GM19397 (cell line): ENCODE measurements around the gene AGBL3.
"Not testable (repeated sequence)": the region's sequence is repeated elsewhere in the genome, so short reads cannot be mapped to it uniquely, and the experiment has no call there.

Source experiments
- ATAC-seq: cut with Tn5 transposase; IDR thresholded peaks from one replicate; pipeline ENCODE4 v1.9.1; 2021; ENCODE audit warnings: mild to moderate bottlenecking, moderate library complexity; ENCODE audit not compliant: unreplicated experiment

AGBL3 gene

DNA sequence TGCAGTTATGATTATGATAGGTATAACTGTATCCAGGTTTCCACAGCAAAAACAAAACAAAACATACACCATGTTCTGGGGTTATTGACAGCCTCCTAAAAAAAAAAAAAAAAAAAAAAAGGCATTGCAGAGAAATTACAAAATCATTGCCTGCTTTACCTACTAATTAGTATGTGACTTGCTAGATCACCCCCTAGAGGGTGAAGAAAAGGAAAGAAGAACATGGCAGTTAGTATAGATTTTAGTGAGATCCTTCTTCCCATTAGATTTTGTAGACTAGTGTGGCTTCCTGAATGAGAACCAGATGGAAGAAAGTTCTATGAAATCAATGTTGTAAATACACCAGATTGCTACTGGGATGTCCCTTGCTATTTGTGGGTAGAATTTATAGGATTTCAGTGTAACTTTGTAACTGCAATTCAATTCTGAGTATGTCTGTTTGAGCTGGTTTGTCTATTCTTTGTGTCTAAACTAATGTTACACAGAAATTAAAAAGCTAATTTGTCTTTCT is 24.0 kb upstream of the AGBL3 start:
- ATAC-seq: no peak

DNA sequence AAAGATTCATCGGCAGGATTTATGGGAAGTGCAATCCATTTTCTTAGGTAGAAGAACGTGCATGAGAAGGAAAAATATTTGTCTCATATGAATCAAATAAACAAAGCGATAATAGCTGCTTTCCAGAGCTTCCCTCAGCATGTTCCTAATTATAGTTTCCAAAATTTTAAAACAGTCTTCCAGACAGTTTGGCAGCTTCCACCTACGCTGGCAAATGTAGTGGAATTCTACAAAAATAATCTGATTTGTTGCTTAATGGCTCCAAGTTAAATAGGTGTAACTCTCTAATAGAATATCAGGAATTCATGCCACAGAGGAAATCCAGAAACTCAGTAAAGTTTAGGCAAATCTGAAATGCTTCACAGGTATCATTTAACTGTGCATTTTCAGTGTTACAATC is 23.3 kb upstream of the AGBL3 start:
- no peak for ATAC-seq

DNA sequence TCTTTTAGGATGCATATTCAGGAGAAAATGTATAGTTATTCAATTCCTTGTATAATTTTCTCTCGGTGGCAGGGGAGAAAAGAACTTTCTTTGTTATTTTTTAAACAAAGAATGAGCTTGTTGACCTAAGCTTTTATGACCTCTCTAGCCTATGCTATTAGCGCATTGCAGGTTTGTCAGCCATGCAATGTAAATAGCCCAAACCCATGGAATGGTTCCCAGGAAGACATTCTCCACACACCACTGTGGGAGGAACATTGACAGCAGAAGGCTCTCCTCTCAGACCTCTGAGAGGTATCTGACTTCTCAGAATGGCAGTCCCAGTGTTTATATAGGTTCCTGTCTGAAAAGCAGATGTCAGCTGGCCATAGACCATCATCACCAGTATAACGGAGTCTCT is 19.6 kb upstream of the AGBL3 start:
- no peak for ATAC-seq

DNA sequence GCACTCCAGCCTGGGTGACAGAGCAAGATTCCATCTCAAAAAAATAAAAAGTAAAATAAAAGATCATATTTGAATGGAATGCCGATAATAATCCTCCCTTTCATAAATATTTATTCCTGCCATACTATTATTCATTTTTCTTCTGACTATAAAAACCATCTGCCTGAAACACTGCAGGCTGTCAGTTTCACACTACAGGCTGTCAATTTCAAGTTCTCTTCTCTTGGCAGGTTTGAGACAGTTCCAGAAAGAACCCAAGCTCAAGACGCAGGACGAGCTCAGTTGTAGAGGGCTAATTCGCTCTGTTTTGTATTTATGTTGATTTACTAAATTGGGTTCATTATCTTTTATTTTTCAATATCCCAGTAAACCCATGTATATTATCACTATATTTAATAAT is 18.2 kb upstream of the AGBL3 start:
- ATAC-seq: no peak

DNA sequence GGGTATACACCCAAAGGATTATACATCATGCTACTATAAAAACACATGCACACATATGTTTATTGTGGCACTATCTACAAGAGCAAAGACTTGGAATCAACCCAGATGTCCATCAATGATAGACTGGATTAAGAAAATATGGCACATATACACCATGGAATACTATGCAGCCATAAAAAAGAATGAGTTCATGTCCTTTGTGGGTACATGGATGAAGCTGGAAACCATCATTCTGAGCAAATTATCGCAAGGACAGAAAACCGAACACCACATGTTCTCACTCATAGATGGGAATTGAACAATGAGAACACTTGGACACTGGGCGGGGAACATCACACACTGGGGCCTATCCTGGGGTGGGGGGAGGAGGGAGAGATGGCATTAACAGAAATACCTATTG is 4.7 kb upstream of the AGBL3 start:
- ATAC-seq: not testable (repeated sequence)

DNA sequence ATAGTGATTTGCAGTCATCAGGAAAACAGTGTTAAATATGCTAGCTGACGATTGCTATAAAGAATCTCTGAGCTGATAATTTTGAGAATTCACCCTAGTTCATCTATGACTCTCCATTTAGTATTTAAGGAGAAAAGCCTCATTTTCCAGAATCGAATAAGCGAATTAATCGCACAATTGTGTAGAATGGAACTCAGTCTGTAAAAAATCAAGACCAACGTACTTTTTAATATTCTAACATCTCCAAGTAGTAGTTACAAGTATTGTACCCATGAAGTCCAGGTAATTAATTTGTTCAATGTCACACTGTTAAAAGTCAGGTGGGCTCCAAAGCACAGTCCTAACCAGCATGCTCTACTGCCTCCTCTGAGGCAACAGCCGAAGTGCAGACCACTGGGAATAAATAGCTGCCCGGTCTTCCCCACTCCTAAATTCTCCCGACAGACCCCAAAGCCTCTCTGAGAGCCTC is 380 bp upstream of the AGBL3 start:
- peak; percentile 45 for ATAC-seq

DNA sequence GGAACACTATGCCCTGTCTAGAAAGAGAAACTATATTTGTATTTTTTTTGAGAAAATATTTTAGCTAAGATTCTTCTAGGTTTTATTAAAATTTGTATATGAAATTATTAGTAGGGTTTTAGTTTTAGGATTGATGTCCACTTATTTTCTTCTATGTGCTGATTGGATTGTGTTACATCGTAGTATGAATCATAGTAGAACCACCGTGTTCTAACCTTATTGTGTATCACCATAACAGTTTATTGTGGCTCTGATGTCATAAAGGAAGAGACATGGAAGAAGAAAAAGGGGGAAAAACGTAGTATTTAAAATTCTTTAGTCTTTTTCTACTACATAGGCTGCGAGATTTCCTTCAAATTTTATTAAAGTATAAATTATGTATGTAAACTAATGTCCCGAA is 1.9 kb downstream of the AGBL3 start:
- ATAC-seq: no peak

DNA sequence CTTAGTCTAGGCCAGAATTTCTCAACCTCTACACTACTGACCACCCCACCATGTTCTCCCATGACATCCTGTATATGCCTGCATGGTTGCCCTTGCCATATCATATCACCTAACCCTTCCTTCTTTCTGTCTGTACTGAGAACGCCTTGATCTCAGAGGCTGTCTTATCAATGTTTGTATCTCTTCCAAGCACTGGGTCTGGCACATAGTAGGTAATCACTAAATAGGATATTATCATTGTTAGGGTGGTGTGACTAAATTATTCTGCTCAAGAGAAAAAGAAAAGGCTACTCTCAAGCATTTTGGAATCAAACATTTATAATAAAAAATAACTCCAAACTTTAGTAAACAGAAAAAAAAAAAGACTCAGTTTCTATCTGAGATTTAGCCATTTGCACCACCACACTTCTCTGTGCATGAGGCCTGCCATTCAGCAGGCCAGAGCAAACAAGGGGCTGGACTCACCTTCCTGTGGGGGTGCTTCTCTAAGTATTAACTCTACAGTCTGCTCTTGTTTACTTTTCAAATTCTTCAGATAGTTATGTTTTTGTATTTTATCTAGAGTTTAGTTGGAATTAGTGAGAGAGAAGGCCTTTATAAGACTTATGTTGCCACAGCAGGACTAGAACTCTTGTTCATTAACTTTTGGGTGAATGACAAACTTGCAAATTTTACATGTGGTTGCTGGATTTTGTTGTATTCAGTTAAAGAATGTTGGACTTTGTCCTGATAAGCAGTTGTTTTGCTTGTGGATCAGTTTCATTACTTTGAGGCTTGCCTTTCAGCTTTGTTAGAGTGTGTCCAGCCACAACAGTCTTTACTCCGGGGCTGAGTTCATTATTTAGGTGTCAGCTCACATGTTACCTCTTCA is 5.4 kb downstream of the AGBL3 start:
- no peak for ATAC-seq

DNA sequence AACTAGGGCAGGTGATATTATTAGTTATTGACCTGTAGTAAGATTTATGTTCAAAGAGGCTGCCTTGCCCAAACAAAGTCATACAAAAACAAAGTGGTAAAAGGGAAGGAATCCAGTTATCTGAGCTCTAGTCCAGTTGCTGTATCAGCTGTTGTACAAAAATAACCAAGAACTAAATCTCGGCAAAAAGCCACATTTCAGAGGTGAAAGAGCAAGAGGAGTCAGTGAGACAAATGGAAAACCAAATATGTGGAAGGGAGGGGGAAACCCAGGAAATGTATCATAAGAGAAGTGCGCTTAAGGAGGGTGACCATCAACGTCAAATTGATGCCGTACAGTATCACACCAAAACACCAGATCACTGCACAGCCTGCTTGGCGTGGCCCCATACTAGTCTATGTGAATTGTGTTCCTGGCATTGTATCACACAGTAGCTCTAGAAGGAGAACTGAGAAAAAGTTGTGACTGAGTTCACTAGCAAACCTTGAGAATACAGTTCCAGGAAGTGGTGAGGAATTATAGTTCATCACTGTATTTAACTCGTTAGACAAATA is 6.4 kb downstream of the AGBL3 start:
- peak; percentile 56 for ATAC-seq

DNA sequence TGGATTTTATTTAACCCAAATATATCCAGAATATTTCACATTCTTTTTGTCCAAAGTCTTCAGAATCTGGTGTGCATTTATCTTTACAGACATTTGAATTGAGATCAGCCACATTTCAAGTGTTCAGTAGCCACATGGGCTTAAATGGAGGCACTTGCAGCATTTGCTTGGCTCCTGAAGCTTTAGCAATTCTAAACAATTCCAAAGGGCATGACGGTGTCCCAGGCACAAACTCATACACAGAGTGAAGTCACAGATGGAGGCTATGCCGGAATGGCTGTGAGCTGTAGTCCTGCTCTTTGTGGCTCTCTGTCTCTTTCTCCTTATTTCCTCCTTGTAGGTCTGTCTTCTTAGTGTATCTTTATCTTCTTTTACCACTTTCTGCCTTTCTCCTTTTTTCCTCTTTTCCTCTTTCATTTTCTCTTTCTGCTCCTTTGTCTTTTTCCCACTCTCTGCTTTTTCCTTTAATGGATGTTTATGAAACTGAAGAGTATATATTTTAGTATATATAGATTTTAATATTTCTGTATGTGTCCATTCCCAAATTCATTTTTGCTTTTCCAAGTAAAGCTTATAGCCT is 7.7 kb downstream of the AGBL3 start:
- no peak for ATAC-seq

DNA sequence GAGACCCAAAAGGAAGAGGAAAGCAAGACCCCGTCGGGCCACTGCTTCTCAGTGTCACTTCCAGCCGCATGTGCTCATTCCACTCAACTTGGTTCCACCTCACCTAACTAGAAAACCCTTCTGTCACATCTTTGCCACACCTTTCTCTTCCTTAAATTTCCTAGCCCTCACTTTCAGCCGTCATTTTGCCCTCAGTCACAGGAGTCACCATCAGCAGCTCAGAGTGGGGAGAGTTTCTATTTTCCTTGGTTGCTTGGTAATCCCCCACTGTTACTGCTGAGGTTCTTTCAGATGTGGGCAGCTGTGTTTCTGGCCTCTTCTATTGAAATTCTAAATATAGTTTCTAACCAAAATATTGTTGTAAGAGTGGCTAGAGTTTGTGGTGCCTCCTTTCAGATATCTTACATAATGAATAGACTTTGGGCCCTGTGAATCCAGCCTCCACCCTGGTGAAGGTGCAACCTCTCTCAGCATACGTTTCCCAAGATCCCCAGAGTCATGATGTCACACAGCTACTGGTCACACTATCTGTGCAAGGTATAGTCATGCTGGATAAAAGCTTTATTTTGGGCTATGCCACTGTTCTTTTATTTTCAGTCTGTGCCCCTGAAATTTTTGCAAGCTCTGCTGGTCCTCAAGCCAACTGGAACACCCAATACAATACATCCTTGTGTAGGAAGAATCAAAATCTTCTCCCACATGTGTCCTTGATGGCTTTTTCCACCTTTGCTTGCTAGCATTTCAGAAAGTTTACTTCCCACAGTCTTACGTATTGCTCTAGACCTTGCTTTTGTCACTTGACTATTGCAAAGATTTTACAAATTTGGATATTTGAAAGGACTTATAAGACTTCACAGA is 9.2 kb downstream of the AGBL3 start:
- ATAC-seq: peak; percentile 50

DNA sequence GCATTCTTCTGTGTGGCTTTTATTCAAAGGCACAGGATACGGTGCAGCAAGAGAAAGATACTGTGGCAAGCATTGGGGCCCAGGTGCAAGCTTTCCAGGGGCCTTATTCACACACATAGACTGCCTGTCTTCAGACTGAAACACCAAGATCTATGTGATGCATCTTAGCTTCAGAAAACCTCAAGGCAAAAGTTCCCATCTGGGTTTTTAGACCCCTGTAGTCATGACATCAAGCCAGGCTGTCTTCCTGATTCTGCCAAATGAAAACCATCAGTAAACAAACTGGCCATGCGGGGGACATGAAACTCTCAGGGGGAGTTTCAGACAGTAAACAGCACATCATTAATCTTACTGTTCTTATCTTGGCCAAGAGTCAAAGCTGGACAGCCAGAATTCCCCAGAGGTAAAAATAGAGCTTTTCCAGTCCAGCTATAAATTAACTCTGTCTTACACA is 9.8 kb downstream of the AGBL3 start:
- peak; percentile 31 for ATAC-seq

DNA sequence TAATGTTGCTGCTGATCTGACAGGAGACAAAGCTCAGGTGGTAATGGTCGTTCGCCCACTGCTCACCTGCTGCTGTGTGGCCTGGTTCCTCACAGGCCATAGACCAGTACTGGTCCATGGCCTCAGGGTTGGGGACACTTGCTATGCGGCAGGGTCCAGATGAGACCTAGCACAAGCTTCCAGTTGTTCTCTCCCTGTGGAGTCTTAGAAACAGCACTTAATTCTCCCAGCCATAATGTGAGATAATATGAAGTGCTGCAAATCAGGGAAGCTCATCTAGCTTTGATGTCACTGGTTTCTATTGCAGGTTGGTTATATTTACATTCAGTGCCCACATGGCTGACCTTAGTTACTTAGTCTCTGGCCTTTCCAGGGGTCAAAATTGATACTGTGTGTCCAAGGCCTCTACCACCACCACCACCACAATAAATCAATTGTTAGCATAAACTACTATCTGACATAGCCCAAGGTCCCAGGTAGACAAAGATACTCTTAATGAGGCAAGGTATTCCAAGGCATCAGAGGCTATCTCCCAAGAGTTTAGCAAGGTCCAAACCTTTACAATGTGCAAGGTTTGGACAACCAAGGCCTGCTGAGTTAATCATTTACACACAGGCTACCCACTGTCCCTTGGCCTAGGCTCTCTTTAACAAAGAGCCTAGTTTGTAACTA is 11.0 kb downstream of the AGBL3 start:
- no peak for ATAC-seq

DNA sequence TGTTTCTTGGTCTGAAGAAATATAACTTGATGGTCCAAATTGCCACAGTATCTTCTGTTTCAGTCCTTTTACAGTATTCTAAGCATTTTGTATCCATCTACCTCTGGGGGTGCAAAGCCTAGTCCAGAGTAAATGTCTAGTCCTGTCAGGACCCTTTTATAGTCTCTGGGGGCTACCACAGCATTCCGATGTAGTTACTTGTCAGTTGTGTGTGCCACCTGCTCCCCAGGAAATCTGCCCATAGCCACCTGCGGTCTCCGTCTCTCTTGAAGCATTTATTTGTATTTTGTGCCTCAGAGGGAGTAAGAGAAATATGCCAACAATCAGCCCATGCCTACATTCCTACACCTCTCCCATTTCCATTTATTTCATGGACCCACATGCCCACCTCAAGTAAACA is 12.8 kb downstream of the AGBL3 start:
- no peak for ATAC-seq

DNA sequence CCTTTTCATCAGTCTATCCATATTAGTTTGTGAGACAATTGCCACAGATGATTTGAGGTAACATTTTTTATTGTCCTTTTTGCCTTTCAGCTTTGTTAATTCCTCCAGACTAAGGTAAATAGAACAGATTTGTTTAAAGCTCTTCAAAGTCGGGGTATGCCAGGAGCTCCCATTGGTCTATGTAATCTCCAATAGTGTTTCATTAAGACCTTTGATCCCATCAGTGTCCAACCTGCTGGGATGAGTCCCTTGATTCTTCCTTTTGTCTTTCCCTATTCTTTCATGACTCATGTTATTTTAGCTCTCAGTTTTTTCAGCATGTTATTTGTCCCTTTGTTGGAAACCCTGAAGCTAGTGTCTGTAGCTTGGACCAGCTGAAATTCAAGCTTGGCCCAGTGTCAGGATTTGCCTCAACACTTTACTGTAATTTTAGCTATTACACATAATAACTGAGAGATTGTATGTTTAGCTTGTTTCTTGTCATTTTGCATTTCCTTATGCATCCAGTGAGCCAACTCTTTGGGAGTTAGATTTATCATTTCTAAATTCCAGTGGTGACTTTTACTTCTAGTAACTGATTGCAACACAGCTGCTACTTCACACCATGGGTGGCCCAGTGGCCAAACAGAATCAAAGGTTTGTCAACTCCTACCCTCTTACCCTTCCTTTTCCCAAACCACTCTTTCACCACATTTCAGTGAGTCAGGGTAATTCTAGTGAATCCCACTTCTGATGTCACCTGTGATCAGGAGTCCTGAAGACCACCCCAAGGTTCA is 15.3 kb downstream of the AGBL3 start:
- no peak for ATAC-seq

DNA sequence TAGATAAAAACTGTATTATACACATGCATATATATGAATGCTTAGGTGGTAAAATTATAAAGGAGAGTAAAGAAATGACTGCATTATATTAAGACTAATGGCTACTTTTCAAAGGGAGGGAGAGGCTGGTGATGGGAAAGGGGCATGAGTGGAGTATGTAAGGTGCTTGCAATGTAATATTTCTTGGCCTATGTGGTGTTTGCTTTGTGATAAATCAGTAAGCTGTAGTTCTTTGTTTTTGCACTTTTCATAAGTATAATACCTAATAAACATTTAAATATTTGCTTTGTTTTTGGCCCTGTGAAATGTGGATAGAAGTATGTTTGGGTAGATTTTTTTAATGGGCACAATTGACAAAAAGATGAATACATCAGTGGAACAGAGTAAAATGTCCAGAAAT is 25.9 kb downstream of the AGBL3 start:
- ATAC-seq: no peak

DNA sequence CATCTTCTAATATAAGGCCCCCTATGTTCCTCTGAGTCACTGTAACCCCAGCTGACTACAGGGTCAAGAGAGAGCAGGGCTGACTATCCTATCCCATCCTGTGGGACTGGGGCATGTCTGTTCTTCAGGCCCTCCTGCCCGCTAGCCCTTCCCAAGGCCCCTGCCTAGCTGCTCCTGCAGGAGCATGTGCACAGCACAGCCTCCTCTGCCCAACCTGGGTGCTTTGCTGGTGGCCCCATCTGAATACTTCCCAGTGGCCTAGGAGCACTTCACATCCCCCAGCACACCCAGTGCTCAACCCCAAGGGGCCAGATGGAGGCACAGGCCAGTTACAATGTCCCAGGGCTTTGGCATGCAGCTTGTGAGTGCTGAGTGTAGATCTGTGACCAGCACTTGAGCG is 37.3 kb downstream of the AGBL3 start:
- ATAC-seq: no peak

DNA sequence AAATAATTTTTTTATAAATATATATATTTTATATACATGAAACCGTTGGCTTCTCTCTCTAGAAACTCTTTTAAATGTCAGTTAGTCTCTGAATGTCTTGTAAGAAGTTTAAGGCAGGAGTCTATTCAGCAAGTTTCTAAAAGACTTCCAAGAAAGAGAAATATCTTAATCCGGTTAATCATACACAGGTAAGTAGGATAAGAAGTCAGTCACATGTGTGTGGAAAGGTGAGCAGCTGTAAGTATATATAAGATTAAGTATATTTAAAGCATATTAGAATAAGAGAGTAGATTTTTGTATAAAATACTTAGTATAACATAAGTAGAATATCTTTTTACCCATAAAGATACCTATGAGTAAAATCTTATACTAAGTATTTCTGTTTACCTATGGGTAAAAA is 48.9 kb downstream of the AGBL3 start:
- no peak for ATAC-seq

DNA sequence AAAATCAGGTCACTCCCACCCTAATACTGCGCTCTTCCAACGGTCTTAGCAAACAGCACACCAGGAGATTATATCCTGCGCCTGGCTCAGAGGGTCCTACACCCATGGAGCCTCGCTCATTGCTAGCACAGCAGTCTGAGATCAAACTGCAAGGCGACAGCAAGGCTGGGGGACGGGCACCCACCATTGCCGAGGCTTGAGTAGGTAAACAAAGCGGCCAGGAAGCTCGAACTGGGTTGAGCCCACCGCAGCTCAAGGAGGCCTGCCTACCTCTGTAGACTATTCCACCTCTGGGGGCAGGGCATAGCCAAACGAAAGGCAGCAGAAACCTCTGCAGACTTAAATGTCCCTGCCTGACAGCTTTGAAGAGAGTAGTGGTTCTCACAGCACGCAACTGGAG is 80.7 kb downstream of the AGBL3 start:
- not testable (repeated sequence) for ATAC-seq

DNA sequence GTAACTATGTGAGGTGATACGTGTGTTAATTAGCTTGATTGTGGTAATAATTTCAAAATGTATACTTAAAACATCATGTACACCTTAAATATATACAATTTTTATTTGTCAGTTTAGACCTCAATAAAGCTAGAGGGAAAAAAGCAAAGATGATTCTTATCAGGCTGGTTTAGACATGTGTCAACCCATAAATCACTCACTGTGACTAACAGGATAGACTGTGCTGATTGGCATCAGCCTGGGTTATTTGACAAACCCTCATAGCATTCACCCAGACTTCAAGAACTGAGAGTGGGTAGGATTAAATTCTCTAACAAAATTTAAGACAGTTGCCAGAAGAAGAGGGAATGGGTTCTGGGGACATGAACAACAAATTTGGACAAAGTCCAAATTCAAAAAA is 87.8 kb downstream of the AGBL3 start:
- ATAC-seq: no peak
